Lung (tissue), 12 donors: ENCODE measurements around the gene TNFSF13. TPM values are rescaled to one million over a fixed set of nuclear protein-coding genes. Genes with fewer than 3 reads are reported as not detected.
A peak's percentile ranks its signal among the peaks of the same experiment; 100 is the strongest.

ENCODE experiments used
- ATAC-seq: fragments of 200-7000 bp; cut with Tn5 transposase; one replicate; pipeline ENCODE4 v1.9.1; 2020; ENCODE audit warnings: moderate number of reproducible peaks; ENCODE audit not compliant: insufficient read depth, low FRiP score
- DNase-seq, 3 donors: peaks; one replicate each; pipeline ENCODE4 v3.0.0-alpha.2; 2013 to 2017
- H3K27ac ChIP-seq, 2 donors: one replicate each; pipeline ENCODE4 v1.5.1; 2013; ENCODE audit warnings: mild to moderate bottlenecking in 2 of 2, moderate library complexity in 2 of 2, control low read depth in 1 of 2, inconsistent platforms in 1 of 2, low read depth in 1 of 2, low read length in 1 of 2
- H3K27me3 ChIP-seq, 3 donors: one replicate each; pipeline ENCODE4 v1.5.1; 2013; ENCODE audit warnings: low read length in 2 of 3; ENCODE audit not compliant: control insufficient read depth in 3 of 3, insufficient read depth in 3 of 3
- H3K36me3 ChIP-seq, 4 donors: one replicate each; pipeline ENCODE4 v1.5.1; 2013; ENCODE audit warnings: low read length in 4 of 4, mild to moderate bottlenecking in 1 of 4, moderate library complexity in 1 of 4; ENCODE audit not compliant: control insufficient read depth in 4 of 4, insufficient read depth in 4 of 4
- H3K4me1 ChIP-seq, 5 donors: one replicate each; pipeline ENCODE4 v1.5.1; 2013; ENCODE audit warnings: low read length in 5 of 5, mild to moderate bottlenecking in 2 of 5, moderate library complexity in 1 of 5; ENCODE audit not compliant: control insufficient read depth in 5 of 5, insufficient read depth in 5 of 5
- H3K4me3 ChIP-seq: one replicate; pipeline ENCODE4 v1.5.1; 2013; ENCODE audit warnings: mild to moderate bottlenecking, control low read depth, moderate library complexity
- H3K9ac ChIP-seq, 2 donors: one replicate each; pipeline ENCODE4 v1.5.1; 2013; ENCODE audit warnings: low read length in 2 of 2, control low read depth in 1 of 2; ENCODE audit not compliant: insufficient read depth in 1 of 2
- H3K9me3 ChIP-seq, 4 donors: one replicate each; pipeline ENCODE4 v1.5.1; 2013; ENCODE audit warnings: low read length in 3 of 4, mild to moderate bottlenecking in 1 of 4, moderate library complexity in 1 of 4; ENCODE audit not compliant: control insufficient read depth in 4 of 4, insufficient read depth in 3 of 4
- WGBS, 2 donors: extraction: QIAGEN DNeasy Blood & Tissue Kit; methylation state at CpG; one replicate each; pipeline ENCODE4 v1.1.7; 2013; 5-methylcytosine and 5-hydroxymethylcytosine counted together
- polyA plus RNA-seq, 2 donors: library from polyadenylated mRNA; stranded (reverse); fragments of 200-250 nt; gene quantifications; one replicate each; pipeline ENCODE4 v1.2.1, GENCODE V29; 2013
- total RNA-seq, 2 donors: library from RNA; depleted of rRNA in 1 of 2; stranded (reverse); fragments of >200 nt in 1 of 2; gene quantifications; one replicate each; pipeline ENCODE4 v1.2.1, GENCODE V29; 2014 to 2021
- TF ChIP-seq, protein P1 (sequence below): IDR thresholded peaks from 2 replicates; pipeline ENCODE4 v1.5.1; 2012; ENCODE audit warnings: mild to moderate bottlenecking; ENCODE audit errors: control extremely low read depth, extremely low read depth
- donor health status: control.
- donor health status: control.
- donor health status: Bipolar disorder and iron deficiency.
- donor health status: healthy.
- donor health status: DM: yes; HTN: yes; CAD: no.

TNFSF13 gene
- total and polyA plus RNA-seq, 4 donors, result 48.7 to 140 (median 93.7) TPM

DNA sequence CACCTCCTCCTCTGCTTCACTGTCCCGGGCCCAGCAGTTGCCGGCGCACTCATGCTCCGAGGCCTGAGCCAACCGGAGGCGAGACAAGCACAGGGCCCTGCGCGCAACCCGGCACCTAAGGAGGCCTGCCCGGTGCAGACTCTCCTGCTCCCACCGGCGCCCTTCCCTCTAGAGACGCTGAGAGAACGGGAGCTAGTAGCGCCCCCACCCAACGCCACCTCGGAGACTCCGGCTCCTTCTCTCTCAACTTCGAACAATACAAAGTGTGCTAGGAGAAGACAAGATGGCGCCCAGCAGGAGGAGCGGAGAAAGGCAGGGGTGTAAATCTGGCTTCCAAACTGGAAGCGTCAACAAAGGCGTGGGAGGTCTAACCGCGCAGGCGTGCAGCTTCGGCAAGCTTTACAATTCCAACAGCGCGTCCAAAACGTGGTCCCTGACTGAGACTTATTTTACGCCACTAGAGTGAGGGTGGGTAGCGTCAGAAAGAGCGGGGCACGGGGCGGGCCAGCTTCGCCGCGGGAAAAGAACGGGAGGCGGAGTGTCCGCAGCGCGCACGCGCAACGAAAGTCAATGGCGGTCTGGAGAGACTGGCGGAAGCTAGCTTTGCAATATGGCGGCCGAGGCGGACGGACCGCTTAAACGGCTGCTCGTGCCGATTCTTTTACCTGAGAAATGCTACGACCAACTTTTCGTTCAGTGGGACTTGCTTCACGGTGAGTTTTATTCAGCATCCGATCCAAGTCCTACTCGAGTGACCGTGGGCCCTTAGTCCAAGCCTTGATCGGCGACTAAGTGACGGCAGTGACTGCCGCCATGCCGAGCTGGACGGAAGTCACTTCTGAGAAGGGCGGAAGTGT, 24.9 kb downstream of the TNFSF13 start, which contains the start of gene MPDU1:
Gene MPDU1, plus strand, starts transcription at position 600 of the 857 bp plus-strand sequence. Its CDS starts 11 bp downstream, at position 611.
- peaks cover 10 to 35% (median 17%) of the 10 kb centered on the region in 5 donors for H3K4me1 ChIP-seq

DNA sequence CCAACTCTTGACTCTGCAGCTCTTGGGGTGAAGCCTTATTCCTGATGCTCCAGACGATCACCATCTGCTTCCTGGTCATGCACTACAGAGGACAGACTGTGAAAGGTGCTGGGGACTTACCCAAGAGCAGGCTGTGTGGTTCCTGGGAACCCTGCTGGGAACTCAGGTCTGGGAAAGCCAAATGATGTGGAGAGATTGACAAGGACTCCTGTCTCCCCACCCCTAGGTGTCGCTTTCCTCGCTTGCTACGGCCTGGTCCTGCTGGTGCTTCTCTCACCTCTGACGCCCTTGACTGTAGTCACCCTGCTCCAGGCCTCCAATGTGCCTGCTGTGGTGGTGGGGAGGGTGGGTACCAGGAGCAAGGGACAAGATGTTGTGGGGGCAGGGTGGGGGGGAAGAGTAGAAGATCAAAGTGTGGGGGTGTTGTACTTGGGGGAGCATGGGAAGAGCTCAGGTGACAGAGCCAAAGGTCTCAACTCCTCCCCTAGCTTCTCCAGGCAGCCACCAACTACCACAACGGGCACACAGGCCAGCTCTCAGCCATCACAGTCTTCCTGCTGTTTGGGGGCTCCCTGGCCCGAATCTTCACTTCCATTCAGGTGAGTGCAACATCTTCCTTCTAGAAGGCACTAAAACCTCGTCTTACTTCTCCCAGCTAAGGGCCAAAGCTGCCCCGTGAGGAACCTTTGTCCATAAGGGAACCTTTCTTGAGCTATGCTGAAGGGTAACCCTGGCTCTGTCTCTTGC, 28.3 kb downstream of the TNFSF13 start:
- H3K27me3 ChIP-seq, result no peaks in the 10 kb centered on the region
- no peaks in the 10 kb centered on the region for H3K9me3 ChIP-seq
- TF ChIP-seq, protein P1, sequence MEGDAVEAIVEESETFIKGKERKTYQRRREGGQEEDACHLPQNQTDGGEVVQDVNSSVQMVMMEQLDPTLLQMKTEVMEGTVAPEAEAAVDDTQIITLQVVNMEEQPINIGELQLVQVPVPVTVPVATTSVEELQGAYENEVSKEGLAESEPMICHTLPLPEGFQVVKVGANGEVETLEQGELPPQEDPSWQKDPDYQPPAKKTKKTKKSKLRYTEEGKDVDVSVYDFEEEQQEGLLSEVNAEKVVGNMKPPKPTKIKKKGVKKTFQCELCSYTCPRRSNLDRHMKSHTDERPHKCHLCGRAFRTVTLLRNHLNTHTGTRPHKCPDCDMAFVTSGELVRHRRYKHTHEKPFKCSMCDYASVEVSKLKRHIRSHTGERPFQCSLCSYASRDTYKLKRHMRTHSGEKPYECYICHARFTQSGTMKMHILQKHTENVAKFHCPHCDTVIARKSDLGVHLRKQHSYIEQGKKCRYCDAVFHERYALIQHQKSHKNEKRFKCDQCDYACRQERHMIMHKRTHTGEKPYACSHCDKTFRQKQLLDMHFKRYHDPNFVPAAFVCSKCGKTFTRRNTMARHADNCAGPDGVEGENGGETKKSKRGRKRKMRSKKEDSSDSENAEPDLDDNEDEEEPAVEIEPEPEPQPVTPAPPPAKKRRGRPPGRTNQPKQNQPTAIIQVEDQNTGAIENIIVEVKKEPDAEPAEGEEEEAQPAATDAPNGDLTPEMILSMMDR, result no peak
- no peak overlapping the region for H3K9ac ChIP-seq
- ATAC-seq (no peak), DNase-seq (peak in 1 of 3 donors; percentile 22)
- no peak overlapping the region for H3K4me3 ChIP-seq
- peaks cover 7 to 34% (median 20%) of the 10 kb centered on the region in 5 donors for H3K4me1 ChIP-seq
- H3K27ac ChIP-seq, result peak overlapping the region; percentile 14 to 41
- 77 to 79% methylated on average over 9 of the region's 9 CpGs for WGBS, 2 donors
- H3K36me3 ChIP-seq, result peaks cover 4 to 30% (median 14%) of the 10 kb centered on the region in 4 donors

More for the DNA sequence above, 24.9 kb downstream of the TNFSF13 start, which contains the start of gene MPDU1:
- H3K9me3 ChIP-seq, result no peaks in the 10 kb centered on the region
- peak within 1 kb of the TSS; percentile 92 to 99 for H3K9ac ChIP-seq
- peak within 1 kb of the TSS; percentile 89 for H3K27ac ChIP-seq
- H3K4me3 ChIP-seq, result peak within 1 kb of the TSS; percentile 48
- H3K36me3 ChIP-seq, result peaks cover 5 to 27% (median 18%) of the 10 kb centered on the region in 4 donors
- peak; percentile 74 for ATAC-seq
- DNase-seq, result peak; percentile 99 to 100 (median 99)
- no peaks in the 10 kb centered on the region for H3K27me3 ChIP-seq
- 14 to 19% methylated on average over 69 of the region's 69 CpGs for WGBS, 2 donors
- TF ChIP-seq, protein P1, result no peak

DNA sequence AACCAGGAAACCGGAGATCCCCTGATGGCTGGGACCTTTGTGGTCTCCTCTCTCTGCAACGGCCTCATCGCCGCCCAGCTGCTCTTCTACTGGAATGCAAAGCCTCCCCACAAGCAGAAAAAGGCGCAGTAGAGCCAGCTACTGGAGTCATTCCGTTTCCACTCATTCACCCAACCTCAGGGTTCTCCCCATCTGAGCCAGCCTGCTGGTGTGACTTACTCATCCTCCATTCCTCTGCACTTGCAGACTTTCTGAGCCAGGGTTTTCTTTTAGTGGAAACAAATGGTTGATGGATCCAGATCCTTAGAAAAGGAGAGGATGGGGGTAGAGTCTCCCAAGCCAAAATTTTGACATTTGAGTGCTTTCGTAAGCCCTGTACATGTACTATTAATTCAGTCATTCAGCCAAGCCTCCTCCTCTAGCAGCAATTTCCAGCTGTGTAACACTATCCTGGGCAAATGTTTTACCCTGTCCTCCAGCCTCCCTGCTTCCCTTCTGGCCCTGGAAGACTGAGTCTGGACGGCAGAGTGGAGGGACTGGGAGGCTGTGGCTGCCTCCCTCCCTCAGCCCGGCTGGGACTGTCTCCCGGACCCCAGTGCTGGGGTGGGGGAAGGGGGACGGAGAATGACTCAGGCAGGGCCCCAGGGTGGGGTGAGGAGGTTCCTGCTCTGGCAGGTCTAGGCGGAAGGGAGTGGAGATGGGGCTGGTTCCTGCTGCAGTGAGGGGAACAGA, 29.0 kb downstream of the TNFSF13 start:
- H3K4me3 ChIP-seq, result no peak overlapping the region
- peaks cover 4 to 27% (median 14%) of the 10 kb centered on the region in 5 donors for H3K4me1 ChIP-seq
- TF ChIP-seq, protein P1, result no peak
- peaks cover 11 to 33% (median 20%) of the 10 kb centered on the region in 4 donors for H3K36me3 ChIP-seq
- ATAC-seq (no peak), DNase-seq (no peak)
- H3K9me3 ChIP-seq, result no peaks in the 10 kb centered on the region
- H3K9ac ChIP-seq, result no peak overlapping the region
- H3K27ac ChIP-seq, result peak overlapping the region; percentile 14 to 41
- H3K27me3 ChIP-seq, result no peaks in the 10 kb centered on the region
- WGBS, 2 donors, result 76 to 79% methylated on average over 12 of the region's 12 CpGs
